HG02938 (cell line): ENCODE results near the gene AKAP6.

Source experiments
- ATAC-seq: cut with Tn5 transposase; IDR thresholded peaks from one replicate; pipeline ENCODE4 v1.9.1; 2021; ENCODE audit warnings: mild to moderate bottlenecking, moderate library complexity; ENCODE audit not compliant: unreplicated experiment

AKAP6 gene

GRCh38 chr14:32524609-32525375 is 195.7 kb downstream of the AKAP6 start:
- no peak for ATAC-seq

- ATAC-seq = no peak
These were observed 196.5 kb downstream of the AKAP6 start for GRCh38 chr14:32525591-32525990.

DNA sequence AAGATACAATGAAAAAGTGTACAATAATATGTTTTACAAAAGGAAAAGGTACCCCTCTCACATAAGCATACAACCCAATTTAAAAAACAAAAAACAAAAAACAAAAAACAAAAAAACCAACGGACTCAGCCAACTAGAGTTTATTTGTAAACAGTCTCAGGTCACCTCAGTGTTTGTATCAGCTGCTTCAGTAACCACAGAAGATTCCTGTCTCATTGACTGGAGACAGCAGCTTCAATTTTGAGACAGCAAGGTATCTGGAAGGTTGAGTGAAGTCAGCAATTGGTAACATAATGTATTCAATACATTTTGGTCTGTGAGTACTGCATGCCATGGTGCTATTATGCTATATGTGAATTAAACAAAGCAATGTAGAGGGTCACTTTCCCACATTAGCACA is 201.7 kb downstream of the AKAP6 start:
- ATAC-seq = no peak

GRCh38 chr14:32531942-32532515 is 202.9 kb downstream of the AKAP6 start:
- ATAC-seq = no peak

DNA sequence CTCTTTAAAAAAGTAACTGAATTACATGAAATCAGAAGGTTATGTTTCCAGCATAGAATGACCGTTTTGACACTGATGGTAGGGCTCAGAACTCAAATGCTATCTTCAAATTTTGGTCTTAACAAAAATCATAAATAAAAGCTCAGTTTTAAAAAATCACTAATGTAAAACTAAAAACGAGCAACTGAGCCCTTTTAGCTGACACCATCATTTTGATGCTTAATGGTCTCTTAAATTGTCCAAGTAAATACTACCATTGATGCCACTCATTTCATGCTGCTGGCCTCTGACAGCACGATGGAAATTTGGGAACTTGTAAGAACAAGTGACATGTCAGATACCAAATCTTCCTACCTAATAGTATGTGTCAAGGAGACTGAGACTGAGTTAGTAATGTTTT is 205.0 kb downstream of the AKAP6 start:
- ATAC-seq = no peak

DNA sequence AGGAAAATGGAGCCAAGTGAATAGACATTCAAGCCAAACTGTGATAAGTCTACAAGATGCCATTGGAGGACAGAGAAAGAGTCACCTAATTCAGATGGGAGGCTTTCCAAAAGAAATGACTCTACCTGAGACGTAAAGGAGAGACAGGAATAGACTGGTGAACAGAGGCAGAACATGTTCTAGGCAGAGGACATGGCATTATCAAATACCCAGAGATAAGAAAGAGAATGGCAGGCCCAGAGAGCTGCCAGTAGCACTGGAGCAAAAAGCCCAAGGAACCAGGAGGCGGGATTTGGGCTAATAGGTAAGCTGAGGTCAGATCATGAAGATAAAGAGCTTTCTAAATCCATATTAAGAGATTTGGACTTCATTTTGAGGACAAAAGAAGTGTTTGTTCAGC is 207.1 kb downstream of the AKAP6 start:
- ATAC-seq = no peak

GRCh38 chr14:32537166-32537565 is 208.1 kb downstream of the AKAP6 start:
- no peak for ATAC-seq

DNA sequence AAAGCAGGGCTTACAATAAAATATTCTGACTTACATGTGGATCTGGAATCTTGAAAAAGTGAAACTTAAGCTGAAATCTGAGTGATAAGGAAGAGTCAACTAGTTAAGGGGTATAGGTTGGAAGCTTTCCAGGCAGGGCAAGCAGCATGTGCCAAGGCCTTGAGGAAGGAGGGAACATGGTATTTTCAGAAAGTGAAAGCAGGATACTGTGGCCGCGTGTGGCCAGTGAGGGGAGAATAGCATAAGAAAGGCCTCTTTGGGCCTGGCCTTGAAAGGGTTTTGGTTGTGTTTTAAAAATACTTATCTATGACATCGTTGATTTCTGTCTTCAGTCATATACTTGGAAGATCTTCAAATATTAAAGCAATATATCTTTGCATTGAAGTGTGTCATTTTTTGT is 213.4 kb downstream of the AKAP6 start:
- ATAC-seq = no peak

- no peak for ATAC-seq
These were observed 216.0 kb downstream of the AKAP6 start for GRCh38 chr14:32545095-32545494.

GRCh38 chr14:32545506-32546210 is 216.6 kb downstream of the AKAP6 start:
- no peak for ATAC-seq

- ATAC-seq = no peak
These were observed 217.1 kb downstream of the AKAP6 start for GRCh38 chr14:32546246-32546645.

GRCh38 chr14:32552766-32553165 is 223.7 kb downstream of the AKAP6 start:
- no peak for ATAC-seq

- no peak for ATAC-seq
These were observed 229.9 kb downstream of the AKAP6 start for GRCh38 chr14:32559048-32559447.

GRCh38 chr14:32559590-32559989 is 230.5 kb downstream of the AKAP6 start:
- ATAC-seq = no peak

- no peak for ATAC-seq
These were observed 231.2 kb downstream of the AKAP6 start for GRCh38 chr14:32560209-32560857.

DNA sequence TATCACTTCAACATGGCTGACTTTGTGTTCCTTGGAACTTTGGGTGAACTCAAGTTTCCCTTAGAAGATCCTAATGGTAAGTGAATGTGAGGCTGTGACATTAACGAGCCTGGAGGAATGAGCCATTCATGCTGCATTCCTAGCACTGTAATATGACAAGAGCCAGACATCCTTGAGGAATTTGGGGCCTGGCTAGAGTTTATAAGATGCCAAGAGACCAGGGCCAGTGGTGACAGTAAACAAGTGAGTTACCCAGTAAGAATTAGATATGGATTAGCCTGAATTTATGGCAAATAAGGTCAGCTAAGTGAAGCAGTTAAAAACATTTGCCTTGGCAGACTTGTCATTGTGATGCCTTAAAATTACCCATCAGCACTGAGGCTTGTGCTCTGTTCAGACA is 232.4 kb downstream of the AKAP6 start:
- no peak for ATAC-seq

DNA sequence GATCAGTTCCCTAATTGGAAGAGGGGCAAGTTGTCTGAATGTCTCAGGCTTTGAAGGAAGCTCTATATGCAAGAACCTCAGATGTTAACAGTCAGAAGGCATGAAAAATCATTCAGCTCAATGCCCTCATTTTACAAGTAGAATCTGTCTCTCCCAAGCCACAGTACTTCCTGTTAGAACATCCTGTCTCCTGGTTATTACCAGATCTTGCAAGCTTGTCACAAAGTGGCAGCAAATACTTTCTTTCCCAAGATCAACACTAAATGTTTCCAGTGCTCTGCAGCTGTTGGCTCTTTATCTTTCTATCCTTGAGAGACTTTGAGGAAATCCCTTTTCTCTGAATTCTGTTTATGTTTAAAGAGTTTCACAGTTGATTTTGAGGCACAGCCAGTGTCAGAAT is 235.5 kb downstream of the AKAP6 start:
- no peak for ATAC-seq

DNA sequence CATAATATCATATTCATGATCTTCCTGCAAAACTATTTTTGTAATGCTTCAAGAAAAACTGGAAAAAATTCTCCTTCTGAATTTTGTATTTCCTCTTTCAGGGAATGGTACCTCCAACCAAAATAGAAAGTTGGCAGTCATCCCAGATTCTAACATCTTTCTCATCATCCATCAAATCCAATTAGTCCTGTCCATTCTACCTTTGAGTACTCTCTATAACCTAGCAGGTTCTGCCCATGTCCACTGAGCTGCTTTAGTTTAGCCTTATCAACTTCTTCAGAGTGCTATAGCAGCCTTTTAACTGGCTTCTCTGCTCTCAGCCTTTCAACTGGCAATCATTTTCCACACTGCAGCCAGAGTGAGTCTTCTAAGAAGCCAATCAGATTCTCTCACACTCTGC is 236.2 kb downstream of the AKAP6 start:
- ATAC-seq = no peak

DNA sequence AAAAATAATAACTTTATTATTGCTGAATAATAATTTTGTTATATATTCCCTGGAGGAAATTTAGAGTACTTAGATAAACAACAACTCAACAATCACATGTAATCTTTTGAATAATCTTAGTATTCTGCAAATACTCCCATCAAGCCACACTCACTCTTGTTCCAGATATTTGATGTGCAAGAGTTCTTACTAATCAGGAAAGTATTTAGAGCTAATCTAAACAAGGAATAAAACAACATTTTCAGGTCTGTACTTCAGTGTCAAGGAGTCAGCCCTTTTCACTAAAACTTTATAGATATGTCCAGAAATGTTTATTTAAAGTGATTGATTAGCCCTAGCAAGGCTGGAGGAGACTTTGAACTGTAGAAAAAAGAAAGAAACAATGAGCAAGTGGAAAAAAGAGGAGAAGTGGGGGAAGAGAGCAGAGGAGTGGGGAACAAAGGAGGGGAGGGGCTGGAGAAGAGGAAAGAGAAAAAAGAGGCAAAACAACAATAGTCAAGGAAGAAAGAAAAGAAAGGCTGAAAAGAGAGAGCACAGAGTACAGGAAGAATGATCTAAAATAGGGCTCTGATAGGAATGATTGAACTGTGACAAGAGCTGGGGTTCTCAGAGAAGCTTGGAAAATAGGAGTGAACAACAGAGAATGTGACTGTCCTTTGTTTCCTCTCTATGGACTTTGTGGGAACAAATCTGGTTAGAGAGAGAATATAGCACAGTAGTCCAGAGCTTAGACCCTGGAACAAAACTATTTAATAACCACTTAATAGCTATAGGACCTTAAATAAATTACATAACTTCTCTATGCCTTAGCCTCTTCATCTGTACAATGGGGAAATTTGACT is 238.7 kb downstream of the AKAP6 start:
- ATAC-seq = no peak

DNA sequence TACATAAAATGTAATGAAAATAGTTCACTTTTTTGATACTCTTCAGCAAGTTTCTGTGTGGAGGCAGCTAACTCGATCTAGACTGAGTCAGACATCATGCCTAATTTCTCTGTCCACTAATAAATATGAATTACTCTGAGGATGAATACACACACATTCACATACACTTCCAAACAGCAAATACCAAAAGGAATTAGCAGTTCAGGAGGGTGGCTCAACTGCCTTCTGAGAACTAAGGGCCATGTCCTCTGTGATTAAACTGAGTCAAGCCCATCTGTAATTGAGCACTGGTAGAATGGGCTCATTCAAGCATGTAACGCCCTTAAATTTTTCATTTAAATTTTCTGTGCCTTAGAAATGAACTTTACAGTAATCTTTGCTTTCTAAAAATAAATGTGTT is 242.5 kb downstream of the AKAP6 start:
- no peak for ATAC-seq
